DMS114 treated with DMSO at 0.1 percent for 48 hours (cell line): Measurements from ENCODE around the gene UTP25.
"Not testable (repeated sequence)": the region's sequence is repeated elsewhere in the genome, so short reads cannot be mapped to it uniquely, and the experiment has no call there.

Experiments
- DNase-seq: peaks from one replicate; lab custom pipeline; 2025; ENCODE audit not compliant: unreplicated experiment; lab: John Stamatoyannopoulos, UW

UTP25 gene, protein sequence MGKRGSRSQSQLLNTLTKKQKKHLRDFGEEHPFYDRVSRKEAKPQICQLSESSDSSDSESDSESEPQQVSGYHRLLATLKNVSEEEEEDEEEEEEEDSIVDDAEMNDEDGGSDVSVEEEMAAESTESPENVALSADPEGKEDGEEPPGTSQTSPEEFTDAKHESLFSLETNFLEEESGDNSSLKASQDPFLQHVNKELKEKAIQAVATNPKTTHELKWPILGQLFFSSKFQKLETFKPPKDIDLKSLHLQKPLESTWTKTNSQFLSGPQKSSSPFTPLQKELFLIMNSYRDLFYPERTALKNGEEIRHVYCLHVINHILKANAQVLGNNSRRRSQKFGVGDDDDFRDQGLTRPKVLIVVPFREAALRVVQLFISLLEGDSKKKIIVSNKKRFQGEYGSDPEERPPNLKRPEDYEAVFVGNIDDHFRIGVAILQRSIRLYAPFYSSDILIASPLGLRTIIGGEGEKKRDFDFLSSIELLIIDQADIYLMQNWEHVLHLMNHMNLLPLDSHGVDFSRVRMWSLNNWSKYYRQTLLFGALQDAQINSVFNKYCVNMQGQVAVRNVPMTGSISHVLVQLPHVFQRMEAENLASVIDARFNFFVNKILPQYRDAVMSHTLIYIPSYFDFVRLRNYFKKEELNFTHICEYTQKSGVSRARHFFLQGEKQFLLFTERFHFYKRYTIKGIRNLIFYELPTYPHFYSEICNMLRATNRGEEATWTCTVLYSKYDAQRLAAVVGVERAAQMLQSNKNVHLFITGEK

DNA sequence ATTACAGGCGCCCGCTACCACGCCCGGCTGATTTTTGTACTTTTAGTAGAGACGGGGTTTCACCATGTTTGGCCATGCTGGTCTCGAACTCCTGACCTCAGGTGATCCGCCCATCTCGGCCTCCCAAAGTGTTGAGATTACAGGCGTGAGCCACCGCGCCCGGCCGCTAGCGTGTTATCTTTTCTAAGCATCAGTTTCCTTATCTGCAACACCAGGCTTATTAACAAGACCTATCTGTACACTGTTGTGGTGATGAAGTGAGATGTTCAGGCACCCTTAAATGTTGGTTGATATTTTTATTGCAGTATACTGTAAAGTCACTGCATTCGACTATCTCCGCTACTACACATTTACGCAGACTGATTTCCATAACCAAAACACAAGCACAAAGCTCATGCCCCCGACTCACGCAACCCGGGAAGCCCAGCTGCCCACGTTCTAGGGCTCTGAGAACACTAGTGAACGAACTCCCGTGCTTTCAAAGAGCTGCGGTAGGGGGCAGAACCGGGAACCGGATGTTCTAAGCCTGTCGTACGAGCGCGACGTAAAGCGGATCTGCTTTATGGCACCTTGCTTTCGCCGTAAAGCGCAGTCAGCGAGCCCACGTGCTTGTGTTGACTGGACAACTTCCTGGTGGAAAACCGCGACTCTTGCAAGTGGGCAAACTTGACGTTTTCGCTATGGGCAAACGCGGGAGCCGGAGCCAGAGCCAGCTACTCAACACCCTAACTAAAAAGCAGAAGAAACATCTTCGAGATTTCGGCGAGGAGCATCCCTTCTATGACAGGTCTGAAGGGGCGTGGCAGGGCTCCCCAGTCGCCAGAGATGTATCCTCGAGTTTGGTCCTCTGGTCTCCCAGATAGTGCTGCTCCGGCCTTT is at the start of gene UTP25:
Gene UTP25 (plus strand): TSS at position 589 of the 879 bp plus-strand sequence. CDS start 92 bp downstream, at position 681.
- peak; percentile 94 for DNase-seq

GRCh38 chr1:209778102-209778501 is 49.7 kb upstream of the UTP25 start:
- DNase-seq = no peak

DNA sequence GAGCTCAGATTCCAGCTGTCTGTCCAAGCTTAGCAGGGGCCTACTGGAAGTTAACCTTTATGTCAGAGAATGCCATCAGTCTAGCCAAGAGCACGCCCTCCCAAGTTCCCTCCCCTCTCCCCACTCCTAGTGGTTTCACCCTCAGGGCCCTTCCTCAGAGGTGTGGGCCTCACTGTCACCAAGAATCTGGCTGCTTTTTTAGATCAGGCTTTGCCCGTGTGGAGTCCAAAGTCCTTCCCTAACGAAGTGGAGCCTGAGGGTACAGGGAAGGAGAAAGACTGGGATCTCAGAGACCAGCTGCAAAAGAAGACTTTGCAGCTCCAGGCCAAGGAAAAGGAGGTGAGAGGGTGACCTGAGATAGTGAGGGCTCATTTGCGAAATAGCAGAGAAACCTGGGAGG is 47.5 kb upstream of the UTP25 start:
- DNase-seq = no peak

- DNase-seq = no peak
Observed at GRCh38 chr1:209783386-209783785, 44.4 kb upstream of the UTP25 start.

DNA sequence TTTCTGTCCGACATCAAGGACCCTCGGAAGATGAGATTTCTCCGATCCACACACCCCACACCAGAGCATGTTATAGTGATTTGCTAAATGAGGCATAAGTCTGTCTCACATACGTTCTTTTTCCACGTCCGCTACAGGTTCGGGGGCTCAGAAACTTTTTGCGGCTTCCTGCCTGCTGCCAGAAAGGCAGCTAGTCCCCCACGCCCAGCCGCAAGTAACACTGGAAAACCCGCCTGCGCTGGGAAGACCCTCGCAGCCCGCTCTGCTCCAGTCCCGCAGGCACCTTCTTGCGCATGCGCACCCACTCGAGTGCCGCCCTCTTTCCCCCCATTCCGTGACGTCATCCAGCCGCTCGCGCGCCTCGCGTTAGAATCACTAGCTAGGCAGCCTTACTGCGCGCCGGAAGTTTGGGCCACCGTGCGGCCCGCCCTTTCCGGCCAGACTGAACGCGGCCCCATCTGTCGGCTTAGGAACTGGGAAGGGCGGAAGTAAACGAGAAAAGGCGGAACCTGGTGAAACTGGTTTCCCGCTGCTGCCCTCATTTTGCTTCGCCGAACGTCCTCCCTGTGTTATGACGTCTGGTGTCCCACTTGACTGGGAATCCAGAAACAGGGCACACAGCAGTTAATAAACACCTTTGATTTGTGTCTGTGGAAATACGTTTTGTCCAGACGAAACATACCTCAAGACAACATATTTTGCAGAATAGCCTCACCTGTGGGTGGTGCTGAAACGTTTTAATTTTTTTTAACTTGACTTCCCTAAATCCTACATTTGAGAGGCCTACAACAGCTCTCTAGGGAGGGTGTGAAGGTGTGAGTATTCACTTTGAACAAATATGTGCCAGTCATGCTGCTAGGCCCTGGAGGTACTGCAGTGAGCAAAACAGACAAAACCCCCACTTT is 43.3 kb upstream of the UTP25 start, which contains the start of gene C1orf74:
Gene C1orf74 (minus strand): TSS at position 295 of the 905 bp plus-strand sequence. CDS start 925 bp downstream, outside the sequence.
- peak; percentile 96 for DNase-seq

DNA sequence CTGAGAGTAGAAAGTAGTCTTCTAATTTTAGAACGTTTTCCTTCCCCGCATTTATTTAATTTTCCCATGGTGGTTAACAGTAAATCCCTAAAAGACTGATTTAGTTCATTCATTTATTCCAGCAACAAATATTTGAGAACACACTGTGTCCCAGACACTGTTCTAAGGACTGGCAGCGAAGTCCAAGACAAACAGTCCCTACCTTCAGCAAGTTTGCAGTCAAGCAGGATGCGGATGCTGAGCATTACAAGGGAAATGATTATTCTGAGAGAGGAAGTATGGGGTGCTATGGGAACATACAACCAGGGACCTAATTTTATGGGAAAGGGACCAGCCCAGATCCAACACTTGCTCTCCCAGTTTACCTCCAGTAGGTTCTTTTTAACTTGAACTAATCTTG is 42.2 kb upstream of the UTP25 start:
- no peak for DNase-seq

GRCh38 chr1:209786146-209786545 is 41.6 kb upstream of the UTP25 start:
- no peak for DNase-seq

- DNase-seq = no peak
Observed at GRCh38 chr1:209787551-209787950, 40.2 kb upstream of the UTP25 start.

DNA sequence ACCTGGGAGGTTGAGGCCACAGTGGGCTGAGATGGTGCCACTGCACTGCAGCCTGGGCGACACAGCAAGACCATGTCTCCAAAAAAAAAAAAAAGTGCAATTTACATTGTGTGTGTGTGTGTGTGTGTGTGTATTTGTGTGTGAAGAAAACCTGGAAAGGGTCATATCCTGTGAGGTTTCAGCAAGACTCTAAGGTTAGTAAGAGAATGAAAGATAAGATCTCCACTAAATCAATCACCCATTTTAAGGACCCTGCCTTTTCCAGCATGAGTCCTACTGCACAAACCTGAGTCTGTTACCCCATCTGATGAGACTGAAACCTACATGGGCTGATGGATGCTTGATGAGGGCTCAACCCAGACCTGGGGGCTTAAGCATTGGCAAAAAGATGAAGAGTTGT is 38.5 kb upstream of the UTP25 start:
- DNase-seq = no peak

GRCh38 chr1:209790286-209791193 is 37.2 kb upstream of the UTP25 start:
- DNase-seq = no peak

DNA sequence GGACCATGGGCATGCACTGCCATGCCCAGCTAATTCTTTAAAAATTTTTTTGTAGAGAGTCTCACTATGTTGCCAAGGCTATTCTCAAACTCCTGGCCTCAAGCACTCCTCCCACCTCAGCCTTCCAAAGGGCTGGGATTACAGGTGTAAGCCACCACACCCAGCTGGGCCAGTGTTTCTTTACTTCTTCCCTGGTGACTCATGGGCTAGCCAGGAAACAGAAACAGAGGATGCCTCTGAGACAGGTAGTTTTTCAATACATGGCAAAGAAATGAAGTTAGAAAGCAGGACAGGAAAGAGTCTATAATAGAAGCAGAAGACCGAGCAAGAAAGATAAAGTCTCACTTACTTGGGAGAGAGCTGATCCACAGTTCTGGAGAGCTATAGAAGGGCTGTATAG is 35.9 kb upstream of the UTP25 start:
- no peak for DNase-seq

- not testable (repeated sequence) for DNase-seq
Observed at GRCh38 chr1:209793711-209794110, 34.1 kb upstream of the UTP25 start.

- DNase-seq = no peak
Observed at GRCh38 chr1:209797978-209798639, 29.7 kb upstream of the UTP25 start.

- no peak for DNase-seq
Observed at GRCh38 chr1:209800984-209801834, 26.6 kb upstream of the UTP25 start.

- DNase-seq = no peak
Observed at GRCh38 chr1:209802117-209802779, 25.5 kb upstream of the UTP25 start.

DNA sequence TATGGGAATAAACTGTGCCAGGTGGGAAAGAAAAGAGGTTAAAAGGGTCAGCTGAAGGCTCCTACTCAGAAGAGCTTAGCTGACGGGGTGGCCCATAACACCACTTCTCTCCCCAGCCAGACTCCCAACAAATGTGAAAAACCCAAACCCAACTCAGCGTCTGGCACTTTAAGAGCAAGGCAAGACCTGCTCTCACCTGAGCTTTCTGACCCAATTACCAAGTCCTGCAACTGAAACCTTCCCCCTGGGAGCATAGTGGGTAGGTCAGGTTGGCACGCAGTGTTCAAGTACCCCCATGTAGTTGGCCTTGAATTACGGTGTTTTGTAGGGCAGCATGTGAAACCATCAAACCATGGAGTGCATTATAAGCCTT is 25.0 kb upstream of the UTP25 start:
- DNase-seq = no peak

DNA sequence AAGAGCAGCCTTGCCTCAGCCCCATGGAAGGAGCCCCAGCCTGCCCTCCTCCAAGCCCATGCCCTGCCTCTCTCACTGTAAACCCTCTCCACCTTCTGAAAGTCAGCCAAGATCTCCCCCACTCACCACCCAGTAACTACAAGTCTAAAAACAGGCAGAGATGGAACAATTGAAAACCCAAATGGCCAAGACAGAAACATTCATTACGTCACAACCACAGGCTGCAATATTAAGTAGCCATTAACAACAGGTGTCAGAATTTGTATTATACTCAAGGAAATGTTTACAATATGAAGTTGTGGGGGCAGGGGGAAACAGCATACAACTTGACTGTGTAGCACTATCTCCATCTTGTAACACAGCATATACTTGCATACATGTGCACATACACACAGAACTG is 24.2 kb upstream of the UTP25 start:
- no peak for DNase-seq
